Esophagus muscularis mucosa (tissue), 4 donors: ENCODE data around the gene UBAC2. TPM values are rescaled to one million over a fixed set of nuclear protein-coding genes. Genes with fewer than 3 reads are reported as not detected.
"Not testable (repeated sequence)": the region's sequence is repeated elsewhere in the genome, so short reads cannot be mapped to it uniquely, and the experiment has no call there.

Experiments used
- DNase-seq: peaks from one replicate; pipeline ENCODE4 v3.0.0-alpha.2; 2017; ENCODE audit errors: extremely low spot score
- H3K27ac ChIP-seq, 4 donors: fragments of 200-600 bp; sonication (generic); replicated peaks in 1 of 4; 1 replicate in 3 of 4; 2 replicates in 1 of 4; pipeline ENCODE4 v1.5.1; 2016 to 2019; ENCODE audit warnings: mild to moderate bottlenecking in 1 of 4
- H3K27me3 ChIP-seq, 4 donors: fragments of 200-600 bp; sonication (generic); one replicate each; pipeline versions ENCODE4 v1.5.1 to v1.6.0; 2016 to 2019
- H3K36me3 ChIP-seq, 4 donors: fragments of 200-600 bp; sonication (generic); one replicate each; pipeline ENCODE4 v1.5.1; 2016 to 2019
- H3K4me1 ChIP-seq, 4 donors: fragments of 200-600 bp; sonication (generic); one replicate each; pipeline ENCODE4 v1.5.1; 2016 to 2019
- H3K4me3 ChIP-seq, 4 donors: fragments of 200-600 bp; sonication (generic); 1 replicate in 2 of 4; 2 replicates in 2 of 4; pipeline ENCODE4 v1.5.1; 2016 to 2019; ENCODE audit warnings: mild to moderate bottlenecking in 4 of 4, moderate library complexity in 1 of 4
- H3K9me3 ChIP-seq, 4 donors: fragments of 200-600 bp; sonication (generic); 1 replicate in 3 of 4; 2 replicates in 1 of 4; pipeline ENCODE4 v1.5.1; 2016 to 2019
- CTCF ChIP-seq, 3 experiments: fragments of 200-600 bp in 2 of 3; fragments of 450-650 bp in 1 of 3; sonication (generic) in 2 of 3; IDR thresholded peaks; one replicate each; pipeline ENCODE4 v1.5.1; 2017 to 2019; ENCODE audit warnings: antibody characterized with exemption in 3 of 3, mild to moderate bottlenecking in 2 of 3, moderate library complexity in 1 of 3
- EP300 ChIP-seq: sonication (generic); formaldehyde crosslinking; IDR thresholded peaks from one replicate; pipeline ENCODE4 v1.6.1; 2017; ENCODE audit warnings: antibody characterized with exemption
- POLR2A ChIP-seq: fragments of 450-650 bp; IDR thresholded peaks from one replicate; pipeline ENCODE4 v1.6.1; 2017; ENCODE audit warnings: antibody characterized with exemption, moderate library complexity, mild to moderate bottlenecking, low read depth
- POLR2AphosphoS5 ChIP-seq, 2 donors: sonication (generic); formaldehyde crosslinking; IDR thresholded peaks; one replicate each; pipeline ENCODE4 v1.6.1; 2017; ENCODE audit warnings: antibody characterized with exemption in 2 of 2
- WGBS: methylation state at CpG from one replicate; pipeline ENCODE4 v1.1.5; 2018; 5-methylcytosine and 5-hydroxymethylcytosine counted together
- intact Hi-C: fragments of 100-400 bp; cut with DNase I; formaldehyde crosslinking; loops from one replicate; pipeline ENCODE4 v1.15.1; 2023
- total RNA-seq, 4 donors: library from RNA; depleted of rRNA; stranded (reverse); fragments of >200 nt; gene quantifications; one replicate each; pipeline versions ENCODE4 v1.1.0 to v1.2.1, GENCODE V29; 2016

Gene UBAC2
- total RNA-seq, 4 donors from 2014 or later: 42.6 to 62.1 (median 50.9) TPM

- Histone ChIP-seq H3K27ac (no peak overlapping the region), H3K4me1 (peaks cover 0 to 7% (median 5%) of the 10 kb centered on the region in 4 donors), H3K4me3 (no peak overlapping the region), H3K27me3 (no peaks in the 10 kb centered on the region), H3K9me3 (no peaks in the 10 kb centered on the region), H3K36me3 (peaks cover 0 to 34% (median 24%) of the 10 kb centered on the region in 4 donors)
- no peak for DNase-seq
- 82% methylated on average over 6 of the region's 6 CpGs for WGBS
- TF ChIP-seq EP300: no peak
- TF ChIP-seq POLR2AphosphoS5 (IDR thresholded peaks at IDR 0.05): no peak
- intact Hi-C loops: no loop called here
Observed at GRCh38 chr13:99385940-99386339, 185.3 kb downstream of the UBAC2 start.

- no peak for DNase-seq
- 71% methylated on average over 6 of the region's 10 CpGs for WGBS
Observed at GRCh38 chr13:99386495-99386894, 185.8 kb downstream of the UBAC2 start.

GRCh38 chr13:99386911-99387788 is 186.5 kb downstream of the UBAC2 start:
- no peak for DNase-seq
- Histone ChIP-seq H3K27me3 (no peaks in the 10 kb centered on the region), H3K4me1 (peaks cover 0 to 7% (median 4%) of the 10 kb centered on the region in 4 donors), H3K36me3 (peaks cover 0 to 29% (median 22%) of the 10 kb centered on the region in 4 donors), H3K27ac (no peak overlapping the region), H3K4me3 (no peak overlapping the region), H3K9me3 (no peaks in the 10 kb centered on the region)
- WGBS: 69% methylated on average over 12 of the region's 12 CpGs
- intact Hi-C loops: no loop called here
- TF ChIP-seq POLR2A: no peak
- peak in 1 of 3 experiments; percentile 41 for TF ChIP-seq CTCF (IDR thresholded peaks at IDR 0.05)

More at GRCh38 chr13:99386495-99386894, 185.8 kb downstream of the UBAC2 start:
- no peak for TF ChIP-seq POLR2A
- no peak for TF ChIP-seq EP300
- TF ChIP-seq POLR2AphosphoS5 (IDR thresholded peaks at IDR 0.05): no peak
- no peak for TF ChIP-seq CTCF (IDR thresholded peaks at IDR 0.05)
- intact Hi-C loops: no loop called here
- Histone ChIP-seq H3K36me3 (peaks cover 0 to 29% (median 22%) of the 10 kb centered on the region in 4 donors), H3K4me3 (no peak overlapping the region), H3K27ac (no peak overlapping the region), H3K4me1 (peaks cover 0 to 7% (median 4%) of the 10 kb centered on the region in 4 donors), H3K27me3 (no peaks in the 10 kb centered on the region), H3K9me3 (no peaks in the 10 kb centered on the region)

- WGBS: 96% methylated on average over 14 of the region's 14 CpGs
- H3K36me3 ChIP-seq: peaks cover 0 to 29% (median 22%) of the 10 kb centered on the region in 4 donors
- TF ChIP-seq CTCF (IDR thresholded peaks at IDR 0.05) (no peak), POLR2A (no peak), EP300 (no peak), POLR2AphosphoS5 (IDR thresholded peaks at IDR 0.05) (no peak)
- no peaks in the 10 kb centered on the region for H3K27me3 ChIP-seq
- intact Hi-C loops: no loop called here
- H3K4me3 ChIP-seq: no peak overlapping the region
- H3K4me1 ChIP-seq: peaks cover 0 to 7% (median 0%) of the 10 kb centered on the region in 4 donors
- no peaks in the 10 kb centered on the region for H3K9me3 ChIP-seq
- no peak overlapping the region for H3K27ac ChIP-seq
- no peak for DNase-seq
Observed at GRCh38 chr13:99388334-99388923, 187.8 kb downstream of the UBAC2 start.

- intact Hi-C loops, DNase-seq, H3K27me3 ChIP-seq, H3K27ac ChIP-seq, H3K4me3 ChIP-seq, H3K9me3 ChIP-seq, H3K4me1 ChIP-seq: not testable (repeated sequence)
- H3K36me3 ChIP-seq: peaks cover 0 to 29% (median 22%) of the 10 kb centered on the region in 4 donors
- 91% methylated on average over 6 of the region's 6 CpGs for WGBS
Observed at GRCh38 chr13:99389094-99389493, 188.4 kb downstream of the UBAC2 start.
